Gastrocnemius medialis (tissue), 4 donors: ENCODE measurements around the gene GCSH. TPM values are rescaled to one million over a fixed set of nuclear protein-coding genes. Genes with fewer than 3 reads are reported as not detected.

Source experiments
- ATAC-seq, 2 donors: fragments of 150-250 bp; one replicate each; pipeline ENCODE4 v1.9.1; 2016
- DNase-seq, 2 donors: peaks; one replicate each; pipeline ENCODE4 v3.0.0-alpha.2; 2019
- H3K27ac ChIP-seq, 4 donors: fragments of 200-600 bp; sonication (generic); 1 replicate in 1 of 4; 2 replicates in 3 of 4; pipeline ENCODE4 v1.5.1; 2016 to 2018; ENCODE audit warnings: mild to moderate bottlenecking in 2 of 4, moderate library complexity in 1 of 4
- H3K27me3 ChIP-seq, 3 donors: fragments of 200-600 bp; sonication (generic) in 2 of 3; 1 replicate in 1 of 3; 2 replicates in 2 of 3; pipeline versions ENCODE4 v1.5.1 to v1.6.0; 2016 to 2019; ENCODE audit warnings: mild to moderate bottlenecking in 1 of 3, moderate library complexity in 1 of 3
- H3K36me3 ChIP-seq, 2 donors: fragments of 200-600 bp; sonication (generic) in 1 of 2; one replicate each; pipeline ENCODE4 v1.5.1; 2017 to 2018
- H3K4me1 ChIP-seq, 2 donors: fragments of 200-600 bp; sonication (generic) in 1 of 2; one replicate each; pipeline ENCODE4 v1.5.1; 2016 to 2017; ENCODE audit warnings: mild to moderate bottlenecking in 2 of 2
- H3K4me3 ChIP-seq, 4 donors: fragments of 200-600 bp; sonication (generic) in 3 of 4; 1 replicate in 1 of 4; 2 replicates in 3 of 4; pipeline ENCODE4 v1.5.1; 2016 to 2019; ENCODE audit warnings: mild to moderate bottlenecking in 2 of 4
- H3K9me3 ChIP-seq, 3 donors: fragments of 200-600 bp; sonication (generic) in 2 of 3; 1 replicate in 1 of 3; 2 replicates in 2 of 3; pipeline ENCODE4 v1.5.1; 2016 to 2019
- POLR2A ChIP-seq, 2 donors: fragments of 450-650 bp; IDR thresholded peaks; one replicate each; pipeline ENCODE4 v1.6.1; 2017; ENCODE audit warnings: antibody characterized with exemption in 2 of 2, mild to moderate bottlenecking in 2 of 2, moderate library complexity in 2 of 2
- in situ Hi-C, 4 donors: fragments of 200-750 bp; cut with MboI; loops; one replicate each; pipeline versions ENCODE4 v1.15.0 to v1.8.0; 2017; ENCODE audit warnings: low sequenced_read_pairs in 4 of 4
- intact Hi-C: fragments of 100-400 bp; cut with DNase I; formaldehyde crosslinking; loops from one replicate; pipeline ENCODE4 v1.15.1; 2023; ENCODE audit warnings: low total_unique reads
- total RNA-seq, 4 donors: library from RNA; depleted of rRNA; stranded (reverse); fragments of >200 nt; gene quantifications; one replicate each; pipeline versions ENCODE4 v1.1.0 to v1.2.3, GENCODE V29; 2016
- TF ChIP-seq, protein P1 (sequence below), 5 experiments: fragments of 450-650 bp in 3 of 5; fragments of 200-600 bp in 2 of 5; sonication (generic) in 2 of 5; IDR thresholded peaks in 4 of 5; conservative IDR thresholded peaks in 1 of 5; 1 replicate in 4 of 5; 2 replicates in 1 of 5; pipeline ENCODE4 v1.5.1; 2016 to 2019; ENCODE audit warnings: antibody characterized with exemption in 5 of 5, mild to moderate bottlenecking in 3 of 5, moderate library complexity in 3 of 5

The GCSH gene
- 10 to 100 TPM; 18.5 to 40.4 (median 30.9) TPM for total RNA-seq

GRCh38 chr16:81095953-81096714 is at the start of gene GCSH:
TSS of gene GCSH (minus strand) at chr16:81096395. CDS start at chr16:81096278, 117 bp downstream.
- peak; percentile 58 to 67 for TF ChIP-seq POLR2A (IDR thresholded peaks at IDR 0.05)
- TF ChIP-seq, protein P1, sequence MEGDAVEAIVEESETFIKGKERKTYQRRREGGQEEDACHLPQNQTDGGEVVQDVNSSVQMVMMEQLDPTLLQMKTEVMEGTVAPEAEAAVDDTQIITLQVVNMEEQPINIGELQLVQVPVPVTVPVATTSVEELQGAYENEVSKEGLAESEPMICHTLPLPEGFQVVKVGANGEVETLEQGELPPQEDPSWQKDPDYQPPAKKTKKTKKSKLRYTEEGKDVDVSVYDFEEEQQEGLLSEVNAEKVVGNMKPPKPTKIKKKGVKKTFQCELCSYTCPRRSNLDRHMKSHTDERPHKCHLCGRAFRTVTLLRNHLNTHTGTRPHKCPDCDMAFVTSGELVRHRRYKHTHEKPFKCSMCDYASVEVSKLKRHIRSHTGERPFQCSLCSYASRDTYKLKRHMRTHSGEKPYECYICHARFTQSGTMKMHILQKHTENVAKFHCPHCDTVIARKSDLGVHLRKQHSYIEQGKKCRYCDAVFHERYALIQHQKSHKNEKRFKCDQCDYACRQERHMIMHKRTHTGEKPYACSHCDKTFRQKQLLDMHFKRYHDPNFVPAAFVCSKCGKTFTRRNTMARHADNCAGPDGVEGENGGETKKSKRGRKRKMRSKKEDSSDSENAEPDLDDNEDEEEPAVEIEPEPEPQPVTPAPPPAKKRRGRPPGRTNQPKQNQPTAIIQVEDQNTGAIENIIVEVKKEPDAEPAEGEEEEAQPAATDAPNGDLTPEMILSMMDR (IDR thresholded peaks at IDR 0.05 in 4 of 5, conservative IDR thresholded peaks at IDR 0.05 in 1 of 5): no peak
- peak within 1 kb of the TSS; percentile 71 to 97 (median 86) for H3K4me3 ChIP-seq
- intact Hi-C loops (loop anchor here (1.0 to 2.0 kb wide), 4 partner anchors 19 to 219 kb away; partner anchors contain the start of genes C16orf46, CMC2 and GAN), in situ Hi-C loops (loop anchor here in 1 of 4 donors (25.0 kb wide), 1 partner anchor 216 kb away; the partner anchor contains the start of gene GAN)
- no peaks in the 10 kb centered on the region for H3K36me3 ChIP-seq
- ATAC-seq: peak; percentile 95
- peaks cover 5 to 7% of the 10 kb centered on the region in 2 donors for H3K4me1 ChIP-seq
- no peaks in the 10 kb centered on the region for H3K9me3 ChIP-seq
- DNase-seq: peak; percentile 99
- peak within 1 kb of the TSS; percentile 80 to 93 (median 90) for H3K27ac ChIP-seq
- no peaks in the 10 kb centered on the region for H3K27me3 ChIP-seq

DNA sequence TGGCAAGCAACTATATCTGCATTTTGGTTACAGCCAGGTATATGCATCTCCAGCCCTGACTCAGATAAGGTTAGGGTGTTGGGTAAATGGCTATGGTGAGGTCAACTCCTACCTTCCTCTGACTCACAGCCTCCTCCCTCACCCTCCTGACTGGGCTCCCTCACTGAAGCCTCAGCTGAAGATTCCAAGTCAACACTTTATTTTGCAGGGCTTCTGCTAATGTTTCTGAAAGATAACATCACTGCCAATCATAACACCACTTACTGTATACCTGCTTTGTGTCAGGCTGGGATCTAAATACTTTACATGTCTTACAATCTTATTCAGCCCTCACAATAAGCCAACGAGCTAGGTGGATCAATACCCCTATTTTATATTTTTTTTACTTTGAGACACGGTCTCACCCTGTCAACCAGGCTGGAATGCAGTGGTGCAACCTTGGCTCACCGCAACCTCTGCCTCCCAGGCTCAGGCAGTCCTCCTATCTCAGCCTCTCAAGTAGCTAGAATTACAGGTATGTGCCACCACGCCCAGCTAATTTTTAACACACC is 47.8 kb upstream of the GCSH start:
- intact Hi-C loops (no loop called here), in situ Hi-C loops (no loop called here)
- no peak overlapping the region for H3K27ac ChIP-seq
- H3K4me3 ChIP-seq: no peak overlapping the region
- no peaks in the 10 kb centered on the region for H3K36me3 ChIP-seq
- ATAC-seq: no peak
- H3K27me3 ChIP-seq: no peaks in the 10 kb centered on the region
- H3K9me3 ChIP-seq: no peaks in the 10 kb centered on the region
- TF ChIP-seq, protein P1 (IDR thresholded peaks at IDR 0.05 in 4 of 5, conservative IDR thresholded peaks at IDR 0.05 in 1 of 5): no peak
- TF ChIP-seq POLR2A (IDR thresholded peaks at IDR 0.05): no peak
- no peak for DNase-seq
- no peaks in the 10 kb centered on the region for H3K4me1 ChIP-seq

DNA sequence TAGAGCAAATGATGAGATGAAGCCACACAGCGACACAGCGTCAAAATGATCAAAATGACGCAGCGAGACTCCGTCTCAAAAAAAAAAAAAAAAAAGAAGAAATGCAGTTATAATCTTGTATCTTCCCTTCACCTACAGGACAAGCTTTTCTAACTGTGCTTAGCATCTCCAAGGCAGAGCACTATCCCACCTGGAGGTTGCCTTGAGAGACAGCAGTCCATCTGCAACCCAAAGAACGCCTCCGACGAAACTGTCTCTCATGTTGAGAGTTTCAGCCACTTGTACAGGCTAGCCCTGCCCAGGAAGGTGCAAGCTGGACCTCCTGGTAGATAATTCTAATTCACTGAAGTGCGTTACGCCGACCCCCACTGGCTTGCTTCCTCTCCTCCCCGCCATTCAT is 46.7 kb upstream of the GCSH start:
- DNase-seq (no peak), ATAC-seq (no peak)
- Histone ChIP-seq H3K4me3 (no peak overlapping the region), H3K27ac (no peak overlapping the region), H3K27me3 (no peaks in the 10 kb centered on the region), H3K36me3 (no peaks in the 10 kb centered on the region), H3K4me1 (no peaks in the 10 kb centered on the region), H3K9me3 (no peaks in the 10 kb centered on the region)
- in situ Hi-C loops (no loop called here), intact Hi-C loops (no loop called here)
- TF ChIP-seq, protein P1 (IDR thresholded peaks at IDR 0.05 in 4 of 5, conservative IDR thresholded peaks at IDR 0.05 in 1 of 5): no peak

GRCh38 chr16:81140930-81141780 is 45.0 kb upstream of the GCSH start:
- no peak overlapping the region for H3K27ac ChIP-seq
- ATAC-seq (no peak), DNase-seq (no peak)
- H3K4me3 ChIP-seq: no peak overlapping the region
- in situ Hi-C loops (no loop called here), intact Hi-C loops (no loop called here)
- H3K4me1 ChIP-seq: no peaks in the 10 kb centered on the region
- no peaks in the 10 kb centered on the region for H3K27me3 ChIP-seq
- H3K36me3 ChIP-seq: no peaks in the 10 kb centered on the region
- no peaks in the 10 kb centered on the region for H3K9me3 ChIP-seq
- TF ChIP-seq POLR2A (IDR thresholded peaks at IDR 0.05): no peak
- TF ChIP-seq, protein P1 (IDR thresholded peaks at IDR 0.05 in 4 of 5, conservative IDR thresholded peaks at IDR 0.05 in 1 of 5): no peak
